ENCODE results near the gene FBXL16. TPM values are rescaled to one million over a fixed set of nuclear protein-coding genes. Genes with fewer than 3 reads are reported as not detected.
A peak's percentile ranks its signal among the peaks of the same experiment; 100 is the strongest.

FBXL16 gene
- total and polyA plus RNA-seq, 9 of the 15 experiments (the other 6 are each of a cell fraction or from before 2014, with no cell fraction given): 0.21 to 8.2 (median 1.7) TPM

- TF ChIP-seq LCOR (CRISPR knock-in tag; IDR thresholded peaks at IDR 0.05) (no peak), ILF3 (IDR thresholded peaks at IDR 0.05; ENCODE audit: borderline replicate concordance) (no peak), SMARCC2 (IDR thresholded peaks at IDR 0.05; ENCODE audit: low read depth) (no peak), PHTF2 (CRISPR knock-in tag; IDR thresholded peaks at IDR 0.05) (no peak), FOXO4 (CRISPR knock-in tag; IDR thresholded peaks at IDR 0.05) (no peak), XRCC5 (IDR thresholded peaks at IDR 0.05; ENCODE audit: low read depth, low read length) (peak; percentile 47), PTBP1 (IDR thresholded peaks at IDR 0.05; ENCODE audit: low read depth, low read length) (no peak), STAT5B (CRISPR knock-in tag; IDR thresholded peaks at IDR 0.05) (no peak), CTCF (IDR thresholded peaks at IDR 0.05 in 2 of 3, conservative IDR thresholded peaks at IDR 0.05 in 1 of 3; ENCODE audit: insufficient read depth in 2 of 3, low read depth in 1 of 3, low read length in 3 of 3) (peak; percentile 86 to 87 (median 86)), CEBPZ (IDR thresholded peaks at IDR 0.05; ENCODE audit: borderline replicate concordance, low read depth, low read length) (no peak), GTF3C2 (IDR thresholded peaks at IDR 0.05; ENCODE audit: borderline replicate concordance, extremely low read depth, insufficient read length) (no peak), ESRRA (IDR thresholded peaks at IDR 0.05; ENCODE audit: borderline replicate concordance, low read depth) (peak; percentile 94), ZFX (CRISPR knock-in tag; IDR thresholded peaks at IDR 0.05) (peak; percentile 92), CBX1 (IDR thresholded peaks at IDR 0.05; ENCODE audit: low read depth) (peak; percentile 34; the same call in 1 of the 2 replicates)
Observed at GRCh38 chr16:740764-741505, 35.3 kb upstream of the FBXL16 start, which contains the start of gene CIAO3 (continued).

Data from K562 (cell line).